ENCODE measurements around the gene SUCNR1. TPM values are rescaled to one million over a fixed set of nuclear protein-coding genes. Genes with fewer than 3 reads are reported as not detected.

SUCNR1 gene
- total RNA-seq, 1 experiment from 2014 or later = not detected

DNA sequence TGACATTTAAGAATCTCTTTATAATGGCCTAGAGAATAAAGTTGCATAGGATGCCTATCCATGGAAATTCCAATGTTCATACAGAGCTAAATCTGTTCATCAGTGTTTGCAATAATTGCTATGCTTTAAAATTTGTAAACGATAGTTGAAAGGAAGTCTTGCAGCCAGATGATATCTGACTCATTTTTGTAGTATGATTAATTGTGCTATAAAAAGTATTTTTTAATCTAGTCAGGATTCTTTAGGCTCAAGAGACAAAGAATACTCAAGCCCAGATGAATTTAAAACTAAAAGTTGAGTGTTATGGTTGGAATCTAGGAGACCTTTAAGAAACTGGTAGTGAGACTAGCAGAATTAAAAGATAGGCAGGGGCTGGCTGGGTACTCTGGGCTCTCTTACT lies 50.5 kb downstream of the SUCNR1 start:
- POLR2A ChIA-PET = no interaction called here
- no peaks in the 10 kb centered on the region for H3K4me1 Mint-ChIP-seq
- CTCF ChIA-PET = no interaction called here
- ATAC-seq = no peak
- H3K27ac Mint-ChIP-seq = no peak overlapping the region
- H3K27me3 Mint-ChIP-seq (ENCODE audit: low read depth) = no peaks in the 10 kb centered on the region
- peaks cover 7% of the 10 kb centered on the region for H3K9me3 Mint-ChIP-seq
- peaks cover 7% of the 10 kb centered on the region for H3K36me3 Mint-ChIP-seq
- no peak for TF ChIP-seq SMAD4 (CRISPR knock-in tag; IDR thresholded peaks at IDR 0.05)
- H3K4me3 Mint-ChIP-seq = no peak overlapping the region
- no peak for DNase-seq (ENCODE audit: low spot score)

DNA sequence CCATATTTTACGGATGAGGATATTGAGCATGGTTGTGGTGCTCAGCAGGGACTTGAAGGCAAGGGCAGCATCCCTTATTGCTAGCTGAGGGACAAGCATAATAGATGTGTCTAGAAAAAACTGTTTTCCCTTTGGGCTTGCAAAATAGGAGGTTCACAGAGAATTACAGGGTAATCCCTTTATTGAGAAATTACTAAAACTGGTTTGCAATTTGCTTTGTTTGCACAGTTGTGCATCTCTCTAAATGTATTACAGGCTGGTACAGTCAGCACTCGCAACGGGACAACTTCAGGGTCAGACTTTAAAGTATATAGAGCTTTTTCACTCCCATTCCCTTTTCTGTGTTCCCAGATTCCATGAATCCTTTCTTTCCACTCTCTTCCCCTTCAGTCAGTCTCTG lies 51.3 kb downstream of the SUCNR1 start:
- CTCF ChIA-PET = no interaction called here
- no peak for TF ChIP-seq OVOL2 (CRISPR knock-in tag; IDR thresholded peaks at IDR 0.05; ENCODE audit: borderline replicate concordance)
- TF ChIP-seq NFATC4 (CRISPR knock-in tag; IDR thresholded peaks at IDR 0.05) = no peak
- no peak for TF ChIP-seq EMX1 (CRISPR knock-in tag; IDR thresholded peaks at IDR 0.05)
- TF ChIP-seq JUN (CRISPR knock-in tag; IDR thresholded peaks at IDR 0.05) = no peak
- TF ChIP-seq, protein P1, sequence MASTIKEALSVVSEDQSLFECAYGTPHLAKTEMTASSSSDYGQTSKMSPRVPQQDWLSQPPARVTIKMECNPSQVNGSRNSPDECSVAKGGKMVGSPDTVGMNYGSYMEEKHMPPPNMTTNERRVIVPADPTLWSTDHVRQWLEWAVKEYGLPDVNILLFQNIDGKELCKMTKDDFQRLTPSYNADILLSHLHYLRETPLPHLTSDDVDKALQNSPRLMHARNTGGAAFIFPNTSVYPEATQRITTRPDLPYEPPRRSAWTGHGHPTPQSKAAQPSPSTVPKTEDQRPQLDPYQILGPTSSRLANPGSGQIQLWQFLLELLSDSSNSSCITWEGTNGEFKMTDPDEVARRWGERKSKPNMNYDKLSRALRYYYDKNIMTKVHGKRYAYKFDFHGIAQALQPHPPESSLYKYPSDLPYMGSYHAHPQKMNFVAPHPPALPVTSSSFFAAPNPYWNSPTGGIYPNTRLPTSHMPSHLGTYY (CRISPR knock-in tag; IDR thresholded peaks at IDR 0.05) = no peak
- no peak for TF ChIP-seq IRF2 (CRISPR knock-in tag; IDR thresholded peaks at IDR 0.05; ENCODE audit: borderline replicate concordance, low read depth)
- TF ChIP-seq, protein P2, sequence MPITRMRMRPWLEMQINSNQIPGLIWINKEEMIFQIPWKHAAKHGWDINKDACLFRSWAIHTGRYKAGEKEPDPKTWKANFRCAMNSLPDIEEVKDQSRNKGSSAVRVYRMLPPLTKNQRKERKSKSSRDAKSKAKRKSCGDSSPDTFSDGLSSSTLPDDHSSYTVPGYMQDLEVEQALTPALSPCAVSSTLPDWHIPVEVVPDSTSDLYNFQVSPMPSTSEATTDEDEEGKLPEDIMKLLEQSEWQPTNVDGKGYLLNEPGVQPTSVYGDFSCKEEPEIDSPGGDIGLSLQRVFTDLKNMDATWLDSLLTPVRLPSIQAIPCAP (CRISPR knock-in tag; IDR thresholded peaks at IDR 0.05) = no peak
- TF ChIP-seq, protein P3, sequence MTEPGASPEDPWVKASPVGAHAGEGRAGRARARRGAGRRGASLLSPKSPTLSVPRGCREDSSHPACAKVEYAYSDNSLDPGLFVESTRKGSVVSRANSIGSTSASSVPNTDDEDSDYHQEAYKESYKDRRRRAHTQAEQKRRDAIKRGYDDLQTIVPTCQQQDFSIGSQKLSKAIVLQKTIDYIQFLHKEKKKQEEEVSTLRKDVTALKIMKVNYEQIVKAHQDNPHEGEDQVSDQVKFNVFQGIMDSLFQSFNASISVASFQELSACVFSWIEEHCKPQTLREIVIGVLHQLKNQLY (CRISPR knock-in tag; IDR thresholded peaks at IDR 0.05) = no peak
- TF ChIP-seq, protein P4, sequence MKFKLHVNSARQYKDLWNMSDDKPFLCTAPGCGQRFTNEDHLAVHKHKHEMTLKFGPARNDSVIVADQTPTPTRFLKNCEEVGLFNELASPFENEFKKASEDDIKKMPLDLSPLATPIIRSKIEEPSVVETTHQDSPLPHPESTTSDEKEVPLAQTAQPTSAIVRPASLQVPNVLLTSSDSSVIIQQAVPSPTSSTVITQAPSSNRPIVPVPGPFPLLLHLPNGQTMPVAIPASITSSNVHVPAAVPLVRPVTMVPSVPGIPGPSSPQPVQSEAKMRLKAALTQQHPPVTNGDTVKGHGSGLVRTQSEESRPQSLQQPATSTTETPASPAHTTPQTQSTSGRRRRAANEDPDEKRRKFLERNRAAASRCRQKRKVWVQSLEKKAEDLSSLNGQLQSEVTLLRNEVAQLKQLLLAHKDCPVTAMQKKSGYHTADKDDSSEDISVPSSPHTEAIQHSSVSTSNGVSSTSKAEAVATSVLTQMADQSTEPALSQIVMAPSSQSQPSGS (CRISPR knock-in tag; IDR thresholded peaks at IDR 0.05; ENCODE audit: borderline replicate concordance, low read depth) = no peak
- TF ChIP-seq CREB1 (CRISPR knock-in tag; IDR thresholded peaks at IDR 0.05) = no peak
- TF ChIP-seq NFE2L1 (CRISPR knock-in tag; IDR thresholded peaks at IDR 0.05) = no peak
- no peak for TF ChIP-seq GTF2I (CRISPR knock-in tag; conservative IDR thresholded peaks at IDR 0.05)
- Mint-ChIP-seq H3K9me3 (peaks cover 9% of the 10 kb centered on the region), H3K27ac (no peak overlapping the region), H3K4me3 (no peak overlapping the region), H3K36me3 (peaks cover 7% of the 10 kb centered on the region), H3K27me3 (ENCODE audit: low read depth) (no peaks in the 10 kb centered on the region), H3K4me1 (peaks cover under 1% of the 10 kb centered on the region; the same call in 1 of the 2 replicates)
- ATAC-seq (no peak), DNase-seq (ENCODE audit: low spot score) (no peak)
- POLR2A ChIA-PET = no interaction called here

DNA sequence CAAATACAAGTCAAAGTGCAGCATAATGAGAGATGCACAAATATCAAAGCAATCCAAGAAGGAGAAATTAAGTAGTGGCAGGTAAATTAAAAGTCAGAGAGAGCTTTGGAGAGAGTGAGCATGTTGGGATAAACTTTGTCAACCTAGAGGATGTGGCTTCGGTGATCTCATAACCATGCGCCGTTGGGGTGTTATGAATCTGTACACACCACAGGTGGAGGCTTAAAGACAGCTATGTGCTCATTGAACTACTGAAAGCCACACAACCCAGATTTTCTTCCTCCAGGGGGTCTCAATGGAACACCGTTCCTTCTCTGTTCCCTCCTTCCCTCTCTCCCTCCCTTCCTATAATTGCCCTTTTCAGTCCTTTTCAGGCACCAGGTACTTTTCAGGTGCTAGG lies 52.0 kb downstream of the SUCNR1 start:
- no peaks in the 10 kb centered on the region for H3K27me3 Mint-ChIP-seq (ENCODE audit: low read depth)
- peaks cover 7% of the 10 kb centered on the region for H3K36me3 Mint-ChIP-seq
- no peak for ATAC-seq
- H3K27ac Mint-ChIP-seq = peak overlapping the region; percentile 43; the same call in 1 of the 2 replicates
- ChIA-PET CTCF (no interaction called here), POLR2A (no interaction called here)
- peaks cover 3% of the 10 kb centered on the region; the same call in 1 of the 2 replicates for H3K4me1 Mint-ChIP-seq
- no peak for DNase-seq (ENCODE audit: low spot score)
- H3K9me3 Mint-ChIP-seq = peaks cover 12% of the 10 kb centered on the region
- TF ChIP-seq, protein P5, sequence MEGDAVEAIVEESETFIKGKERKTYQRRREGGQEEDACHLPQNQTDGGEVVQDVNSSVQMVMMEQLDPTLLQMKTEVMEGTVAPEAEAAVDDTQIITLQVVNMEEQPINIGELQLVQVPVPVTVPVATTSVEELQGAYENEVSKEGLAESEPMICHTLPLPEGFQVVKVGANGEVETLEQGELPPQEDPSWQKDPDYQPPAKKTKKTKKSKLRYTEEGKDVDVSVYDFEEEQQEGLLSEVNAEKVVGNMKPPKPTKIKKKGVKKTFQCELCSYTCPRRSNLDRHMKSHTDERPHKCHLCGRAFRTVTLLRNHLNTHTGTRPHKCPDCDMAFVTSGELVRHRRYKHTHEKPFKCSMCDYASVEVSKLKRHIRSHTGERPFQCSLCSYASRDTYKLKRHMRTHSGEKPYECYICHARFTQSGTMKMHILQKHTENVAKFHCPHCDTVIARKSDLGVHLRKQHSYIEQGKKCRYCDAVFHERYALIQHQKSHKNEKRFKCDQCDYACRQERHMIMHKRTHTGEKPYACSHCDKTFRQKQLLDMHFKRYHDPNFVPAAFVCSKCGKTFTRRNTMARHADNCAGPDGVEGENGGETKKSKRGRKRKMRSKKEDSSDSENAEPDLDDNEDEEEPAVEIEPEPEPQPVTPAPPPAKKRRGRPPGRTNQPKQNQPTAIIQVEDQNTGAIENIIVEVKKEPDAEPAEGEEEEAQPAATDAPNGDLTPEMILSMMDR (IDR thresholded peaks at IDR 0.05) = no peak
- no peak overlapping the region for H3K4me3 Mint-ChIP-seq

DNA sequence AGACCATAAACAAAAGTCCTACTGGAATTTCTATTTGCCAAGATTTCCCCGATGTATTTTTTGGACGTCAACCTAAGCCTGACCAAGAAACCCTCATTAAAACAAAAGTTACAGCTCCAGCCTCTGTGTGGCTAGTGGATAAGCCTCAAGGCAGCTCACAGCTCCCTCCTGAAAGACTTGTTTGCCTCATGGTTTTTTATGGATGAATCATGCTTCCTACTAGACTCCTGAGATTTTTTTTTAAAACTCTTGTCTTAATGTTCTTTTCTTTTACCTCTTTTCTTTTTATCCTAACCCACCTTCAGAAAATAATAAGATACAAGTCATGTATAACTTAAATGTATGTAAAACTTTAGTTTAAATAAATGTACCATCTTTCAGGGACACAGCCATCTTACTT lies 52.4 kb downstream of the SUCNR1 start:
- DNase-seq (ENCODE audit: low spot score) = no peak
- H3K27me3 Mint-ChIP-seq (ENCODE audit: low read depth) = no peaks in the 10 kb centered on the region
- peaks cover 7% of the 10 kb centered on the region for H3K36me3 Mint-ChIP-seq
- H3K27ac Mint-ChIP-seq = no peak overlapping the region
- ChIA-PET CTCF (no interaction called here), POLR2A (no interaction called here)
- H3K4me3 Mint-ChIP-seq = no peak overlapping the region
- ATAC-seq = no peak
- H3K9me3 Mint-ChIP-seq = peaks cover 13% of the 10 kb centered on the region
- peaks cover 3% of the 10 kb centered on the region; the same call in 1 of the 2 replicates for H3K4me1 Mint-ChIP-seq
- TF ChIP-seq, protein P2 (CRISPR knock-in tag; IDR thresholded peaks at IDR 0.05) = no peak
- TF ChIP-seq ZNF317 (CRISPR knock-in tag; IDR thresholded peaks at IDR 0.05; ENCODE audit: borderline replicate concordance, low read depth) (no peak), MXD4 (CRISPR knock-in tag; IDR thresholded peaks at IDR 0.05; ENCODE audit: borderline replicate concordance) (no peak), TEAD1 (CRISPR knock-in tag; IDR thresholded peaks at IDR 0.05) (no peak)
- TF ChIP-seq, protein P6, sequence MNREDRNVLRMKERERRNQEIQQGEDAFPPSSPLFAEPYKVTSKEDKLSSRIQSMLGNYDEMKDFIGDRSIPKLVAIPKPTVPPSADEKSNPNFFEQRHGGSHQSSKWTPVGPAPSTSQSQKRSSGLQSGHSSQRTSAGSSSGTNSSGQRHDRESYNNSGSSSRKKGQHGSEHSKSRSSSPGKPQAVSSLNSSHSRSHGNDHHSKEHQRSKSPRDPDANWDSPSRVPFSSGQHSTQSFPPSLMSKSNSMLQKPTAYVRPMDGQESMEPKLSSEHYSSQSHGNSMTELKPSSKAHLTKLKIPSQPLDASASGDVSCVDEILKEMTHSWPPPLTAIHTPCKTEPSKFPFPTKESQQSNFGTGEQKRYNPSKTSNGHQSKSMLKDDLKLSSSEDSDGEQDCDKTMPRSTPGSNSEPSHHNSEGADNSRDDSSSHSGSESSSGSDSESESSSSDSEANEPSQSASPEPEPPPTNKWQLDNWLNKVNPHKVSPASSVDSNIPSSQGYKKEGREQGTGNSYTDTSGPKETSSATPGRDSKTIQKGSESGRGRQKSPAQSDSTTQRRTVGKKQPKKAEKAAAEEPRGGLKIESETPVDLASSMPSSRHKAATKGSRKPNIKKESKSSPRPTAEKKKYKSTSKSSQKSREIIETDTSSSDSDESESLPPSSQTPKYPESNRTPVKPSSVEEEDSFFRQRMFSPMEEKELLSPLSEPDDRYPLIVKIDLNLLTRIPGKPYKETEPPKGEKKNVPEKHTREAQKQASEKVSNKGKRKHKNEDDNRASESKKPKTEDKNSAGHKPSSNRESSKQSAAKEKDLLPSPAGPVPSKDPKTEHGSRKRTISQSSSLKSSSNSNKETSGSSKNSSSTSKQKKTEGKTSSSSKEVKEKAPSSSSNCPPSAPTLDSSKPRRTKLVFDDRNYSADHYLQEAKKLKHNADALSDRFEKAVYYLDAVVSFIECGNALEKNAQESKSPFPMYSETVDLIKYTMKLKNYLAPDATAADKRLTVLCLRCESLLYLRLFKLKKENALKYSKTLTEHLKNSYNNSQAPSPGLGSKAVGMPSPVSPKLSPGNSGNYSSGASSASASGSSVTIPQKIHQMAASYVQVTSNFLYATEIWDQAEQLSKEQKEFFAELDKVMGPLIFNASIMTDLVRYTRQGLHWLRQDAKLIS (CRISPR knock-in tag; IDR thresholded peaks at IDR 0.05; ENCODE audit: borderline replicate concordance) = no peak
